Measurements from ENCODE around the gene PACS2. TPM values are rescaled to one million over a fixed set of nuclear protein-coding genes. Genes with fewer than 3 reads are reported as not detected.

PACS2 gene
- total and polyA plus RNA-seq, 2 experiments from 2014 or later, result 41.1 to 54.5 TPM

DNA sequence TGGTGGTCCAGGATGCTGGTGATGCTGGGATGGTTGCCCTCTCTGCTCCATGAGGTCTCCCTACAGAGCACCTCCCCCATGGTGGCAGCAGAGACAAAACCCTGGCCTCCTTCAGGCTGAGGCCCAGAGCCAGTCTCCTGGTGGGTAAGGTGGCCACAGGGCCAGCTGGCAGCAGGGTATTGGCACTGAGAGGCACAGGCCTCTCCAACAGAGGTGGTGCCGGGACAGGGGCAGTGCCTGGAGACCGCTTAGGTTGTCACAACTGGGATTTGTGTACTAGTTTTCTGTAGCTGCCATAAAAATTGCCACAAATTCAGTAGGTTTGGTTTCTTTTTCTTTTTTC, 99.0 kb downstream of the PACS2 start:
- Histone ChIP-seq H3K4me1 (ENCODE audit: insufficient read depth) (peaks cover 15% of the 10 kb centered on the region), H3K79me2 (no peaks in the 10 kb centered on the region), H3K4me3 (no peak overlapping the region), H3K9me3 (ENCODE audit: low read depth) (no peaks in the 10 kb centered on the region), H3K36me3 (replicated peaks; ENCODE audit: insufficient read depth, low read depth) (no peaks in the 10 kb centered on the region), H2AFZ (no peak overlapping the region), H4K20me1 (ENCODE audit: insufficient read depth, poor library complexity, severe bottlenecking) (no peaks in the 10 kb centered on the region), H3K27ac (no peak overlapping the region), H3K27me3 (peaks cover 20% of the 10 kb centered on the region), H3K9me2 (replicated peaks; ENCODE audit: insufficient read depth) (no peaks in the 10 kb centered on the region), H3K4me2 (no peak overlapping the region)
- no peak for DNase-seq (ENCODE audit: low spot score)
- WGBS (ENCODE audit: low lambda C conversion rate, missing lambda C conversion rate), result 97% methylated on average over 2 of the region's 2 CpGs
- TF ChIP-seq EZH2phosphoT487 (IDR thresholded peaks at IDR 0.05; ENCODE audit: low read depth, severe bottlenecking, unreplicated experiment) (no peak), EZH2 (IDR thresholded peaks at IDR 0.05; ENCODE audit: borderline replicate concordance) (no peak)
- TF ChIP-seq, protein P1, sequence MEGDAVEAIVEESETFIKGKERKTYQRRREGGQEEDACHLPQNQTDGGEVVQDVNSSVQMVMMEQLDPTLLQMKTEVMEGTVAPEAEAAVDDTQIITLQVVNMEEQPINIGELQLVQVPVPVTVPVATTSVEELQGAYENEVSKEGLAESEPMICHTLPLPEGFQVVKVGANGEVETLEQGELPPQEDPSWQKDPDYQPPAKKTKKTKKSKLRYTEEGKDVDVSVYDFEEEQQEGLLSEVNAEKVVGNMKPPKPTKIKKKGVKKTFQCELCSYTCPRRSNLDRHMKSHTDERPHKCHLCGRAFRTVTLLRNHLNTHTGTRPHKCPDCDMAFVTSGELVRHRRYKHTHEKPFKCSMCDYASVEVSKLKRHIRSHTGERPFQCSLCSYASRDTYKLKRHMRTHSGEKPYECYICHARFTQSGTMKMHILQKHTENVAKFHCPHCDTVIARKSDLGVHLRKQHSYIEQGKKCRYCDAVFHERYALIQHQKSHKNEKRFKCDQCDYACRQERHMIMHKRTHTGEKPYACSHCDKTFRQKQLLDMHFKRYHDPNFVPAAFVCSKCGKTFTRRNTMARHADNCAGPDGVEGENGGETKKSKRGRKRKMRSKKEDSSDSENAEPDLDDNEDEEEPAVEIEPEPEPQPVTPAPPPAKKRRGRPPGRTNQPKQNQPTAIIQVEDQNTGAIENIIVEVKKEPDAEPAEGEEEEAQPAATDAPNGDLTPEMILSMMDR (IDR thresholded peaks at IDR 0.05; ENCODE audit: poor library complexity), result no peak

DNA sequence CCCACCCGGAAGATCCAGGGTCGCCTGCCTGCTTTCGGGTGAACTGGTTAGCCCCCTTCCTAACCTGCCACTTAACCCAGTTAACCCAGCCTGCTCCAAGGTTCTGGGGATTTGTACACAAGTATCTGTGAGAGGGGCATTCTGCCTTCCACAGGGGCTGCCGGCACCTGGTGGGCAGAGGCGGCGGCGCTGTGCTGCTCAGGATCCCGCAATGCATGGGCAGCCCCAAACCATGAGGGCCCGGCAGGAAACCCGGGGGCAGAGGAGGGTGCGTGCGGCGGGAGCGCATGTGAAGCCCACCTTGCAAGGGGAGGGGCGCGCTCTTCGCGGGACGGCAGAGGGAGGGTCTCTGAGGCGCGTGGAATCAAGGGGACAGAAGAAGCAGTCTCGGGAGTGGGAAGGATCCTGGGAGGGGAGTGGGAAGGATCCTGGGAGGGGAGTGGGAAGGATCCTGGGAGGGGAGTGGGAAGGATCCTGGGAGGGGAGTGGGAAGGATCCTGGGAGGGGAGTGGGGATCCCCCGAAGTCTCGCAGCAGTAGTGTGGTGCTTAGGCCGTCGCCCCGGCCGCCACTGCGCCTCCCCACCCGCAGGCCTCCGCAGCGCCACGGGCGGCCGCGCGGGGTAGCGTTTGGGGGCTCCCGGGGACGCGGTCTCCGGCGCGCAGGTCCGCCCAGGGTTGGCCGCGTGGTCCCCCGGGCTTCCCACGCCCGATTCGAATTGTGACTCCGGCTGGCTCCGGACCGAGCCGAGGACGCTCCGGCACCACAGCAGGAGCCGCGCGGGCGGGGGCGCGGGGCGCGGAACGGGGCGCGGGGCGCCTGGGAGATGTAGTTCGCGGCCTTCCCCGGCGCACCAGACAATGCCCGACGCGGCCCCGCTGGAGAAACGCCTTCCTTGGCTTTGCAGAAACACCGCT, 100.2 kb downstream of the PACS2 start:
- peak overlapping the region; percentile 46 for H2AFZ ChIP-seq
- peaks cover 16% of the 10 kb centered on the region for H3K27me3 ChIP-seq
- peak overlapping the region; percentile 49 for H3K4me3 ChIP-seq
- peaks cover 24% of the 10 kb centered on the region for H3K4me1 ChIP-seq (ENCODE audit: insufficient read depth)
- no peak overlapping the region for H3K27ac ChIP-seq
- H4K20me1 ChIP-seq (ENCODE audit: insufficient read depth, poor library complexity, severe bottlenecking), result no peaks in the 10 kb centered on the region
- TF ChIP-seq, protein P1 (IDR thresholded peaks at IDR 0.05; ENCODE audit: poor library complexity), result peak; percentile 54
- no peak for TF ChIP-seq EZH2 (IDR thresholded peaks at IDR 0.05; ENCODE audit: borderline replicate concordance)
- TF ChIP-seq EZH2phosphoT487 (IDR thresholded peaks at IDR 0.05; ENCODE audit: low read depth, severe bottlenecking, unreplicated experiment), result no peak
- H3K4me2 ChIP-seq, result peak overlapping the region; percentile 78
- no peaks in the 10 kb centered on the region for H3K9me2 ChIP-seq (replicated peaks; ENCODE audit: insufficient read depth)
- 5% methylated on average over 68 of the region's 79 CpGs for WGBS (ENCODE audit: low lambda C conversion rate, missing lambda C conversion rate)
- DNase-seq (ENCODE audit: low spot score), result peak; percentile 86
- H3K9me3 ChIP-seq (ENCODE audit: low read depth), result no peaks in the 10 kb centered on the region
- H3K36me3 ChIP-seq (replicated peaks; ENCODE audit: insufficient read depth, low read depth), result no peaks in the 10 kb centered on the region
- H3K79me2 ChIP-seq, result peaks cover 7% of the 10 kb centered on the region

DNA sequence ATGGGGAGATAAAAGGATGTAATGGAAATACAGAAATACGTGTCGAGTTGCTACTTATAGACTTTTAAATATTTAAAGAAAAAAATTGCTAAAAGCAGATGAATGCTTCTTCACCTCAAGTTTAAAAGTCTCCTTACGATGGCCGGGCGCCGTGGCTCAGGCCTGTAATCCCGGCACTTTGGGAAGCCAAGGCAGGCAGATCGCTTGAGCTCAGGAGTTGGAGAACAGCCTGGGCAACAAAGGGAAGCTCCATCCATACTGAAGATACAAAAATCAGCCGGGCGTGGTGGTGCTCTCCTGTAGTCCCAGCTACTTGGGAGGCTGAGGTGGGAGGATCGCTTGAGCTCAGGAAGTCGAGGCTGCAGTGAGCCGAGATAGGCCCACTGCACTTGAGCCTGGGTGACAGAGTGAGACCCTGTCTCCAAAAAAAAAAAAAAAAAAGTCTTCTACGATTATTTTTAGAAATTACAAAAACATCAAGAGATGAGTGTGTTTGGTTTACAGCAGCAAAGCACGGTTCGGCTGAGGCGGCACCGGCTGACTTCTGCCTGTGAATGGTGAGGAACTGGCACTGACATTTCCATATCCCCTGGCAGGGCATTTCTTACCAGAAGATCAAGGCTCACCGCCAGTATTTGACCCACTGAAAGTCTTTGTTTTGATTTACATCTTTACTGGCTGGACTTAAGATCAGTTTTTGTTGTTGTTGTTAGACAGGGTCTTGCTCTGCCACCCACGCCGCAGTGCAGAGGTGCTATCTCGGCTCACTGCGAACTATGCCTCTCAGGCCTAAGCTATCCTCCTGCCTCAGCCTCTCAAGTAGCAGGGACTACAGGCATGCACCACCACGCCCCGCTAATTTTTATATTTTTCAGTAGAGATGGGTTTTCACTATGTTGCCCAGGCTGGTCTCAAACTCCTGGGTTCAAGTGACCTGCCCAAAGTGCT, 101.2 kb downstream of the PACS2 start:
- Histone ChIP-seq H3K27ac (no peak overlapping the region), H3K4me3 (peak overlapping the region; percentile 49), H2AFZ (peak overlapping the region; percentile 46), H4K20me1 (ENCODE audit: insufficient read depth, poor library complexity, severe bottlenecking) (no peaks in the 10 kb centered on the region), H3K4me2 (peak overlapping the region; percentile 78), H3K27me3 (peaks cover 8% of the 10 kb centered on the region), H3K79me2 (peaks cover 13% of the 10 kb centered on the region), H3K4me1 (ENCODE audit: insufficient read depth) (peaks cover 22% of the 10 kb centered on the region), H3K36me3 (replicated peaks; ENCODE audit: insufficient read depth, low read depth) (no peaks in the 10 kb centered on the region), H3K9me3 (ENCODE audit: low read depth) (no peaks in the 10 kb centered on the region), H3K9me2 (replicated peaks; ENCODE audit: insufficient read depth) (no peaks in the 10 kb centered on the region)
- TF ChIP-seq, protein P1 (IDR thresholded peaks at IDR 0.05; ENCODE audit: poor library complexity), result no peak
- TF ChIP-seq EZH2 (IDR thresholded peaks at IDR 0.05; ENCODE audit: borderline replicate concordance), result no peak
- no peak for TF ChIP-seq EZH2phosphoT487 (IDR thresholded peaks at IDR 0.05; ENCODE audit: low read depth, severe bottlenecking, unreplicated experiment)
- WGBS (ENCODE audit: low lambda C conversion rate, missing lambda C conversion rate), result 95% methylated on average over 25 of the region's 25 CpGs
- no peak for DNase-seq (ENCODE audit: low spot score)
